Esophagus muscularis mucosa (tissue), 4 donors: Measurements from ENCODE around the gene INSYN2B. TPM values are rescaled to one million over a fixed set of nuclear protein-coding genes. Genes with fewer than 3 reads are reported as not detected.

Experiments
- DNase-seq: peaks from one replicate; pipeline ENCODE4 v3.0.0-alpha.2; 2017; ENCODE audit errors: extremely low spot score
- H3K27ac ChIP-seq, 4 donors: fragments of 200-600 bp; sonication (generic); replicated peaks in 1 of 4; 1 replicate in 3 of 4; 2 replicates in 1 of 4; pipeline ENCODE4 v1.5.1; 2016 to 2019; ENCODE audit warnings: mild to moderate bottlenecking in 1 of 4
- H3K27me3 ChIP-seq, 4 donors: fragments of 200-600 bp; sonication (generic); one replicate each; pipeline versions ENCODE4 v1.5.1 to v1.6.0; 2016 to 2019
- H3K36me3 ChIP-seq, 4 donors: fragments of 200-600 bp; sonication (generic); one replicate each; pipeline ENCODE4 v1.5.1; 2016 to 2019
- H3K4me1 ChIP-seq, 4 donors: fragments of 200-600 bp; sonication (generic); one replicate each; pipeline ENCODE4 v1.5.1; 2016 to 2019
- H3K4me3 ChIP-seq, 4 donors: fragments of 200-600 bp; sonication (generic); 1 replicate in 2 of 4; 2 replicates in 2 of 4; pipeline ENCODE4 v1.5.1; 2016 to 2019; ENCODE audit warnings: mild to moderate bottlenecking in 4 of 4, moderate library complexity in 1 of 4
- H3K9me3 ChIP-seq, 4 donors: fragments of 200-600 bp; sonication (generic); 1 replicate in 3 of 4; 2 replicates in 1 of 4; pipeline ENCODE4 v1.5.1; 2016 to 2019
- EP300 ChIP-seq: sonication (generic); formaldehyde crosslinking; IDR thresholded peaks from one replicate; pipeline ENCODE4 v1.6.1; 2017; ENCODE audit warnings: antibody characterized with exemption
- POLR2A ChIP-seq: fragments of 450-650 bp; IDR thresholded peaks from one replicate; pipeline ENCODE4 v1.6.1; 2017; ENCODE audit warnings: antibody characterized with exemption, moderate library complexity, mild to moderate bottlenecking, low read depth
- POLR2AphosphoS5 ChIP-seq, 2 donors: sonication (generic); formaldehyde crosslinking; IDR thresholded peaks; one replicate each; pipeline ENCODE4 v1.6.1; 2017; ENCODE audit warnings: antibody characterized with exemption in 2 of 2
- WGBS: methylation state at CpG from one replicate; pipeline ENCODE4 v1.1.5; 2018; 5-methylcytosine and 5-hydroxymethylcytosine counted together
- intact Hi-C: fragments of 100-400 bp; cut with DNase I; formaldehyde crosslinking; loops from one replicate; pipeline ENCODE4 v1.15.1; 2023
- total RNA-seq, 4 donors: library from RNA; depleted of rRNA; stranded (reverse); fragments of >200 nt; gene quantifications; one replicate each; pipeline versions ENCODE4 v1.1.0 to v1.2.1, GENCODE V29; 2016
- TF ChIP-seq, protein P1 (sequence below), 3 experiments: fragments of 200-600 bp in 2 of 3; fragments of 450-650 bp in 1 of 3; sonication (generic) in 2 of 3; IDR thresholded peaks; one replicate each; pipeline ENCODE4 v1.5.1; 2017 to 2019; ENCODE audit warnings: antibody characterized with exemption in 3 of 3, mild to moderate bottlenecking in 2 of 3, moderate library complexity in 1 of 3

INSYN2B gene
- total RNA-seq, 4 donors from 2014 or later, result not detected

DNA sequence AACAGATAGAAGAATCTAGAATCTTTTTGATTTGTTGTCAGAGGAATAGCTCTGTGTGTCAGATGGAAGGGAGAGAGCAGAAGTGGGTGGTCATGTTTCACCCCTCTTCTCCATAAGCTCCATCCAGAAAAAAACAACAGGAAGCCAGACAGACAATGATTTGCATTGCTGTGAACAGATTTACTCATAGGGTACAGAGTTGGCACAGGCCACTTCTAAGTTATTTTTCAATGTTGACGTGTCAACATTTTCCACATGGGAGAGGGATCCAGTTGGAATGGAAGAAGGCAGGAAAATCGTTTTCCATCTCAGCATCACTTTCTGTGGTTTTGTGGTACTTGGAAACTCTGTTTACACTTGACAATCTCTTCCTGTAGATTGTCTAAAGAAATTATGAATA lies 86.7 kb downstream of the INSYN2B start:
- Histone ChIP-seq H3K4me1 (no peaks in the 10 kb centered on the region), H3K4me3 (no peak overlapping the region), H3K27ac (no peak overlapping the region), H3K9me3 (no peaks in the 10 kb centered on the region), H3K36me3 (no peaks in the 10 kb centered on the region), H3K27me3 (no peaks in the 10 kb centered on the region)
- DNase-seq, result no peak
- WGBS, result 66% methylated on average over 2 of the region's 2 CpGs
- TF ChIP-seq, protein P1, sequence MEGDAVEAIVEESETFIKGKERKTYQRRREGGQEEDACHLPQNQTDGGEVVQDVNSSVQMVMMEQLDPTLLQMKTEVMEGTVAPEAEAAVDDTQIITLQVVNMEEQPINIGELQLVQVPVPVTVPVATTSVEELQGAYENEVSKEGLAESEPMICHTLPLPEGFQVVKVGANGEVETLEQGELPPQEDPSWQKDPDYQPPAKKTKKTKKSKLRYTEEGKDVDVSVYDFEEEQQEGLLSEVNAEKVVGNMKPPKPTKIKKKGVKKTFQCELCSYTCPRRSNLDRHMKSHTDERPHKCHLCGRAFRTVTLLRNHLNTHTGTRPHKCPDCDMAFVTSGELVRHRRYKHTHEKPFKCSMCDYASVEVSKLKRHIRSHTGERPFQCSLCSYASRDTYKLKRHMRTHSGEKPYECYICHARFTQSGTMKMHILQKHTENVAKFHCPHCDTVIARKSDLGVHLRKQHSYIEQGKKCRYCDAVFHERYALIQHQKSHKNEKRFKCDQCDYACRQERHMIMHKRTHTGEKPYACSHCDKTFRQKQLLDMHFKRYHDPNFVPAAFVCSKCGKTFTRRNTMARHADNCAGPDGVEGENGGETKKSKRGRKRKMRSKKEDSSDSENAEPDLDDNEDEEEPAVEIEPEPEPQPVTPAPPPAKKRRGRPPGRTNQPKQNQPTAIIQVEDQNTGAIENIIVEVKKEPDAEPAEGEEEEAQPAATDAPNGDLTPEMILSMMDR (IDR thresholded peaks at IDR 0.05), result no peak
- TF ChIP-seq EP300 (no peak), POLR2AphosphoS5 (IDR thresholded peaks at IDR 0.05) (no peak), POLR2A (no peak)
- intact Hi-C loops, result no loop called here

DNA sequence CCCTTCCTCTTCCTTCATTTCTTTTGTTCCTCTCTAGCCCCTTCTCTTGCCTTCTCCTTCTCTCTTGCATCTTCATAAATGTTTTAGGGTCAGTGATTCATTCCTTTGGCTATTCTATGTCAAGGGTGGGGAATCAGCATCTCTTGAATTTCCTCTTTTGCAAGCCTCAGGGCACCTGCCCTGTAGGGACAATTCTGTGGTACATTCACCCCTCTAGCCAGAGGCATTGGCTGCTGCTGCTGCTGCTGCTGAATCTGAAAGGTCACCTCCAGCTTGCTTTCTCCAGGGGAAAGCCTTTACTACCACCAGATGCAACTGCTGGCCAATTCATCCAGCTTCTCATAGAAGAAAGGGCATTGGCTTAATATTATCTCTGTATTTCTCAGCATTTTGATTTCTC lies 87.3 kb downstream of the INSYN2B start:
- Histone ChIP-seq H3K9me3 (no peaks in the 10 kb centered on the region), H3K4me3 (no peak overlapping the region), H3K27ac (no peak overlapping the region), H3K4me1 (no peaks in the 10 kb centered on the region), H3K36me3 (no peaks in the 10 kb centered on the region), H3K27me3 (no peaks in the 10 kb centered on the region)
- intact Hi-C loops, result no loop called here
- TF ChIP-seq EP300, result no peak
- TF ChIP-seq, protein P1 (IDR thresholded peaks at IDR 0.05), result no peak
- TF ChIP-seq POLR2A, result no peak
- TF ChIP-seq POLR2AphosphoS5 (IDR thresholded peaks at IDR 0.05), result no peak
- no peak for DNase-seq

DNA sequence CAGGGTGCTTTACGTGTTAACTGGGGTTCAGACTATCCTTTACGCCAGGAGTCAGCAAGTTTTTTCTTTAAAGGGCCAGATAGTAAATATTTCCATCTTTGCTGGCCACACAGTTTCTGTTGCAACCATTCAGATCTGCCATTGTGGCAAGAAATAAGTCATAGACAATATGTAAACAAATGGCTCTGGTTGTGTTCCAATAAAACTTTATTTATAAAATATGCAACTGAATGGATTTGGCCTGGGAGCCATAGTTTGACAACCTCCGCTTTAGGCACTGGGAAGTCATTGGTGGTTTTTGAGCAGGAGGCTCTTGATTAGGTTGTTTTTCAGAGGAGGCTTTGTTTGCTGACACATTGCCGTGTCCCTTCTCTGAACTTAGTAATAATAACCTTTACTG lies 90.7 kb downstream of the INSYN2B start:
- Histone ChIP-seq H3K27me3 (no peaks in the 10 kb centered on the region), H3K9me3 (no peaks in the 10 kb centered on the region), H3K4me1 (no peaks in the 10 kb centered on the region), H3K4me3 (no peak overlapping the region), H3K27ac (no peak overlapping the region), H3K36me3 (no peaks in the 10 kb centered on the region)
- TF ChIP-seq POLR2A (no peak), POLR2AphosphoS5 (IDR thresholded peaks at IDR 0.05) (no peak), EP300 (no peak)
- TF ChIP-seq, protein P1 (IDR thresholded peaks at IDR 0.05), result no peak
- no peak for DNase-seq
- intact Hi-C loops, result no loop called here
- WGBS, result 82% methylated on average over 4 of the region's 4 CpGs

DNA sequence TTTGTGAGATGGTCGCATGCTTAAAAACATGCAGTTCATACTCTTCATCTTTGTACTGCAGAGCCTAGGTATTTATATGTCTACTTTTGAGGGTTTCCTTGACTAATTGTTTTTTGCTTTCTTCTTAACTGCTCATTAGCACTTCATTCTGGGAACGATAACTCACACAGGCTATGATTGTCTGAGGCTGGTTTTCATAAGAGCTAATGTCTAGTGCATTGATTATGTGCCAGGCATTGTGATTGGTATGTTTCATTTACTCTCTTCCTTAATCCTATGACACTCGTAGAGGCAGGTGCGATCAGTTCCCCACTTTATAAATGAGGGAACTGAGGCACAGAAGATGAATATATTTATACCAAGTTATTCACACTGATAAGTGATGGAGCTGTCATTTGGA lies 93.6 kb downstream of the INSYN2B start:
- Histone ChIP-seq H3K4me1 (no peaks in the 10 kb centered on the region), H3K9me3 (no peaks in the 10 kb centered on the region), H3K4me3 (no peak overlapping the region), H3K27ac (no peak overlapping the region), H3K27me3 (peaks cover 0 to 9% (median 0%) of the 10 kb centered on the region in 4 donors), H3K36me3 (no peaks in the 10 kb centered on the region)
- no peak for DNase-seq
- TF ChIP-seq POLR2A (no peak), EP300 (no peak), POLR2AphosphoS5 (IDR thresholded peaks at IDR 0.05) (no peak)
- TF ChIP-seq, protein P1 (IDR thresholded peaks at IDR 0.05), result no peak
- 94% methylated on average over 4 of the region's 4 CpGs for WGBS
- intact Hi-C loops, result no loop called here

DNA sequence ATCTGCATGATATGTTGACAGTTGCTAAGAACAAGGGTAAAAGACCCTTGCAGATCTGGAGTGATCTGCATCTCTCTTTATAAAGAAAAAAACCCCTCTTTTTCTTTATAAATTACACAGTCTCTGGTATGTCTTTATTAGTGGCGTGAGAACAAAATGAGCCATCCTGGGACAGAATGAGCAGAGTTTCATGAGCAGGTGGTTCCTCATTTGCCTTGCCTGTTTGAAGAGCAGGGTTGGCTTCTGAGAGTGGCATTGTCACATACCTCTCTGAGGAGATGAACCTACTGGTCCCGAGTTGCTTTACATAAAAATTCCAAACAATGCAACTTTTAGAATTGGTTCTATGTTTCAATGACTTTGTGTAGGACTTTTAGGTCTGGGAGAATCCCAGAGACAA lies 94.3 kb downstream of the INSYN2B start:
- no peak overlapping the region for H3K27ac ChIP-seq
- intact Hi-C loops, result no loop called here

More for the DNA sequence above, 94.3 kb downstream of the INSYN2B start:
- H3K9me3 ChIP-seq, result no peaks in the 10 kb centered on the region
- H3K27me3 ChIP-seq, result peaks cover 0 to 9% (median 0%) of the 10 kb centered on the region in 4 donors
- no peak for DNase-seq
- TF ChIP-seq EP300 (no peak), POLR2A (no peak), POLR2AphosphoS5 (IDR thresholded peaks at IDR 0.05) (no peak)
- TF ChIP-seq, protein P1 (IDR thresholded peaks at IDR 0.05), result no peak
- H3K4me1 ChIP-seq, result no peaks in the 10 kb centered on the region
- no peak overlapping the region for H3K4me3 ChIP-seq
- no peaks in the 10 kb centered on the region for H3K36me3 ChIP-seq
- WGBS, result 88% methylated on average over 2 of the region's 2 CpGs
